GM19240 (cell line): ENCODE measurements around the gene DPY19L3.
"Not testable (repeated sequence)": the region's sequence is repeated elsewhere in the genome, so short reads cannot be mapped to it uniquely, and the experiment has no call there.

Experiments
- DNase-seq: peaks from one replicate; pipeline ENCODE4 v3.0.0; 2011; ENCODE audit warnings: low spot score; ENCODE audit not compliant: insufficient read length

The DPY19L3 gene

GRCh38 chr19:32512498-32512897 is 106.9 kb downstream of the DPY19L3 start:
- not testable (repeated sequence) for DNase-seq

- no peak for DNase-seq
These were observed 113.5 kb downstream of the DPY19L3 start for GRCh38 chr19:32519023-32519422.

- DNase-seq, result no peak
These were observed 117.4 kb downstream of the DPY19L3 start for GRCh38 chr19:32522967-32523366.

GRCh38 chr19:32526895-32527294 is 121.3 kb downstream of the DPY19L3 start:
- no peak for DNase-seq

- DNase-seq, result no peak
These were observed 125.2 kb downstream of the DPY19L3 start for GRCh38 chr19:32530773-32531172.

GRCh38 chr19:32532233-32532632 is 126.7 kb downstream of the DPY19L3 start:
- no peak for DNase-seq
